H1 (cell line): ENCODE results near the gene SMG1.

Experiments
- CREB1 ChIP-seq: IDR thresholded peaks from 2 replicates; pipeline ENCODE4 v1.6.1; 2012; ENCODE audit warnings: inconsistent platforms
- KDM5A ChIP-seq: fragments of 200-600 bp; IDR thresholded peaks from 2 replicates; pipeline ENCODE4 v1.7.1; 2012; ENCODE audit warnings: mild to moderate bottlenecking, low read length, inconsistent platforms, mixed read lengths
- POLR2A ChIP-seq, 2 experiments: IDR thresholded peaks; 1 replicate in 1 of 2; 2 replicates in 1 of 2; pipeline ENCODE4 v1.6.1; 2011; ENCODE audit warnings: low read depth in 2 of 2, low read length in 2 of 2, mild to moderate bottlenecking in 2 of 2; ENCODE audit errors: control extremely low read depth in 1 of 2
- TAF1 ChIP-seq: IDR thresholded peaks from 2 replicates; pipeline ENCODE4 v1.6.1; 2011; ENCODE audit warnings: mild to moderate bottlenecking, low read depth, low read length
- TCF12 ChIP-seq: IDR thresholded peaks from 2 replicates; pipeline ENCODE4 v1.6.1; 2011; ENCODE audit warnings: low read depth, mild to moderate bottlenecking, low read length
- TF ChIP-seq, protein P1 (sequence below), 3 experiments: IDR thresholded peaks; 1 replicate in 2 of 3; 2 replicates in 1 of 3; pipeline versions ENCODE4 v1.5.1 to v1.6.1; 2011; ENCODE audit warnings: low read length in 3 of 3, mild to moderate bottlenecking in 3 of 3, inconsistent platforms in 2 of 3, low read depth in 1 of 3, moderate library complexity in 1 of 3; ENCODE audit not compliant: insufficient read depth in 1 of 3; ENCODE audit errors: control extremely low read depth in 1 of 3

DNA sequence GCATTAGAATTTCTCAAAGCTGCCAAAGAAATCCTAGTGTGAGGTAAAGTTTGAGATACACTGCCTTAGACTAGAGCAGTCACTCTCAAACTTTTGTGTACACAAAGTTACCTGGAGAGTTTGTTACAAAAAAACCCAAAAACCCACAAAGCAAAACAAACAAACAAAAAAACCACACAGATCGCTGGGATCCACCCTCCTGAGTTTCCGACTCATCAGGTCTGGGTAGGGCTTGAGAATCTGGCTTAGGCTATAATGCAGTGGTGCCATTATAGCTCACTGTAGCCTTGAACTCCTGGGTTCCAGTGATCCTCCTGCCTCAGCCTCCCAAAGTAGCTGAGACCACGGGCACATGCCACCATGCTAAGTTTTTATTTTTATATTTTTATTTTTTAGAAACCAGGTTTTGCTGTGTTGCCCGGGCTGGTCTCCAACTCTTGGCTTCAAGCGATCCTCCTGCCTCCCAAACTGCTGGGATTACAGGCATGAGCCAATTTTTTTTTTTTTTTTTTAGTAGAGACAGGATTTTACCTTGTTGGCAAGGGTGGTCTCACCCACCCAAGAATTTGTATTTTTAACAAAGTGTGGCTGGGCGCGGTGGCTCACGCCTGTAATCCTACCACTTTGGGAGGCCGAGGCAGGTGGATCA is 22.3 kb upstream of the SMG1 start:
- TF ChIP-seq, protein P1, sequence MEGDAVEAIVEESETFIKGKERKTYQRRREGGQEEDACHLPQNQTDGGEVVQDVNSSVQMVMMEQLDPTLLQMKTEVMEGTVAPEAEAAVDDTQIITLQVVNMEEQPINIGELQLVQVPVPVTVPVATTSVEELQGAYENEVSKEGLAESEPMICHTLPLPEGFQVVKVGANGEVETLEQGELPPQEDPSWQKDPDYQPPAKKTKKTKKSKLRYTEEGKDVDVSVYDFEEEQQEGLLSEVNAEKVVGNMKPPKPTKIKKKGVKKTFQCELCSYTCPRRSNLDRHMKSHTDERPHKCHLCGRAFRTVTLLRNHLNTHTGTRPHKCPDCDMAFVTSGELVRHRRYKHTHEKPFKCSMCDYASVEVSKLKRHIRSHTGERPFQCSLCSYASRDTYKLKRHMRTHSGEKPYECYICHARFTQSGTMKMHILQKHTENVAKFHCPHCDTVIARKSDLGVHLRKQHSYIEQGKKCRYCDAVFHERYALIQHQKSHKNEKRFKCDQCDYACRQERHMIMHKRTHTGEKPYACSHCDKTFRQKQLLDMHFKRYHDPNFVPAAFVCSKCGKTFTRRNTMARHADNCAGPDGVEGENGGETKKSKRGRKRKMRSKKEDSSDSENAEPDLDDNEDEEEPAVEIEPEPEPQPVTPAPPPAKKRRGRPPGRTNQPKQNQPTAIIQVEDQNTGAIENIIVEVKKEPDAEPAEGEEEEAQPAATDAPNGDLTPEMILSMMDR (IDR thresholded peaks at IDR 0.05; ENCODE audit: control extremely low read depth in 1 of 3, insufficient read depth in 1 of 3, low read depth in 1 of 3, low read length in 3 of 3) = no peak
- no peak for TF ChIP-seq POLR2A (IDR thresholded peaks at IDR 0.05; ENCODE audit: control extremely low read depth in 1 of 2, low read depth in 2 of 2, low read length in 2 of 2)
- TF ChIP-seq KDM5A = no peak
- no peak for TF ChIP-seq TAF1
- TF ChIP-seq CREB1 = no peak
- TF ChIP-seq TCF12 = no peak
